HepG2 (cell line): ENCODE data around the gene EFCAB8. TPM values are rescaled to one million over a fixed set of nuclear protein-coding genes. Genes with fewer than 3 reads are reported as not detected.
A peak's percentile ranks its signal among the peaks of the same experiment; 100 is the strongest.

Experiments used
- CHD2 ChIP-seq: IDR thresholded peaks from 2 replicates; pipeline ENCODE4 v1.6.1; 2011; ENCODE audit warnings: low read depth, low read length, improper control_type of control experiment
- CREBL2 ChIP-seq: sonication (generic); formaldehyde crosslinking; IDR thresholded peaks from 2 replicates; pipeline ENCODE4 v1.8.1; 2023; ENCODE audit warnings: missing genetic modification reagents, mild to moderate bottlenecking, borderline replicate concordance
- FOXC1 ChIP-seq: sonication (generic); formaldehyde crosslinking; IDR thresholded peaks from 2 replicates; pipeline ENCODE4 v1.8.0; 2022; ENCODE audit warnings: mild to moderate bottlenecking, missing genetic modification reagents, borderline replicate concordance
- FOXO1 ChIP-seq: sonication (generic); formaldehyde crosslinking; IDR thresholded peaks from 2 replicates; pipeline ENCODE4 v1.4.0; 2020; ENCODE audit warnings: missing genetic modification reagents
- GLI4 ChIP-seq: sonication (generic); formaldehyde crosslinking; IDR thresholded peaks from 2 replicates; pipeline ENCODE4 v1.5.1; 2020; ENCODE audit warnings: missing genetic modification reagents, mild to moderate bottlenecking, moderate library complexity, borderline replicate concordance
- IRX3 ChIP-seq: sonication (generic); formaldehyde crosslinking; IDR thresholded peaks from 2 replicates; pipeline ENCODE4 v1.8.1; 2023; ENCODE audit warnings: mild to moderate bottlenecking, low read depth, missing genetic modification reagents, borderline replicate concordance
- KDM5A ChIP-seq: fragments of 200-600 bp; sonication (generic); IDR thresholded peaks from 2 replicates; pipeline ENCODE4 v1.7.0; 2018; ENCODE audit warnings: antibody characterized with exemption, mild to moderate bottlenecking, low read length, borderline replicate concordance
- KLF13 ChIP-seq: sonication (generic); formaldehyde crosslinking; IDR thresholded peaks from 2 replicates; pipeline ENCODE4 v1.4.0; 2020; ENCODE audit warnings: mild to moderate bottlenecking, missing genetic modification reagents
- NCOA1 ChIP-seq: sonication (generic); formaldehyde crosslinking; IDR thresholded peaks from 2 replicates; pipeline ENCODE4 v1.9.0; 2021; ENCODE audit warnings: missing genetic modification reagents
- RCOR2 ChIP-seq: IDR thresholded peaks from 2 replicates; pipeline ENCODE4 v1.6.1; 2016; ENCODE audit warnings: missing biosample characterization, missing genetic modification reagents
- RXRB ChIP-seq: IDR thresholded peaks from 2 replicates; pipeline ENCODE4 v1.6.1; 2016; ENCODE audit warnings: borderline replicate concordance, missing genetic modification reagents, missing compliant biosample characterization
- SMAD1 ChIP-seq: sonication (generic); formaldehyde crosslinking; IDR thresholded peaks from 2 replicates; pipeline ENCODE4 v1.4.0; 2020; ENCODE audit warnings: missing genetic modification reagents, low read depth, mild to moderate bottlenecking, borderline replicate concordance
- ZBTB3 ChIP-seq: sonication (generic); formaldehyde crosslinking; IDR thresholded peaks from 2 replicates; pipeline ENCODE4 v1.4.0; 2020; ENCODE audit warnings: low read depth, mild to moderate bottlenecking, moderate library complexity, missing genetic modification reagents, borderline replicate concordance
- ZBTB38 ChIP-seq: sonication (generic); formaldehyde crosslinking; IDR thresholded peaks from 2 replicates; pipeline ENCODE4 v1.5.1; 2020; ENCODE audit warnings: mild to moderate bottlenecking, missing genetic modification reagents
- ZFP36L1 ChIP-seq: sonication (generic); formaldehyde crosslinking; IDR thresholded peaks from 2 replicates; pipeline ENCODE4 v1.8.0; 2022; ENCODE audit warnings: mild to moderate bottlenecking, missing genetic modification reagents, moderate library complexity
- ZKSCAN1 ChIP-seq: fragments of 150-350 bp; IDR thresholded peaks from 2 replicates; pipeline ENCODE4 v1.6.1; 2014; ENCODE audit warnings: low read length
- ZNF251 ChIP-seq: sonication (generic); formaldehyde crosslinking; IDR thresholded peaks from 2 replicates; pipeline ENCODE4 v1.9.0; 2021; ENCODE audit warnings: mild to moderate bottlenecking, missing genetic modification reagents
- ZNF274 ChIP-seq: sonication (generic); formaldehyde crosslinking; IDR thresholded peaks from 2 replicates; pipeline ENCODE4 v1.5.1; 2020; ENCODE audit warnings: mild to moderate bottlenecking, missing genetic modification reagents
- ZNF337 ChIP-seq: sonication (generic); formaldehyde crosslinking; IDR thresholded peaks from 2 replicates; pipeline ENCODE4 v1.5.1; 2020; ENCODE audit warnings: missing genetic modification reagents, low read depth, mild to moderate bottlenecking, borderline replicate concordance
- ZNF564 ChIP-seq: sonication (generic); formaldehyde crosslinking; IDR thresholded peaks from 2 replicates; pipeline ENCODE4 v1.8.1; 2023; ENCODE audit warnings: mild to moderate bottlenecking, missing genetic modification reagents
- ZNF782 ChIP-seq: sonication (generic); formaldehyde crosslinking; IDR thresholded peaks from 2 replicates; pipeline ENCODE4 v1.4.0; 2020; ENCODE audit warnings: missing genetic modification reagents, mild to moderate bottlenecking, borderline replicate concordance
- polyA plus RNA-seq, 8 experiments: library from polyadenylated mRNA; depleted of rRNA in 3 of 8; stranded (reverse) in 7 of 8; unstranded in 1 of 8; fragments of >200 nt; fragmentation: Illumina TruSeq in 4 of 8; extraction: Trizol in 4 of 8; gene quantifications; 2 replicates each; pipeline versions ENCODE4 v1.2.1 to v1.2.3, GENCODE V29; 2011 to 2016; ENCODE audit warnings: low read depth in 4 of 8, missing spikeins in 1 of 8, mixed read lengths in 1 of 8; ENCODE audit not compliant: insufficient read depth in 1 of 8
- total RNA-seq, 5 experiments: library from RNA; depleted of rRNA; stranded (reverse); fragments of >200 nt; fragmentation: Illumina TruSeq; extraction: Trizol; gene quantifications; 2 replicates each; pipeline ENCODE4 v1.2.3, GENCODE V29; 2016; ENCODE audit warnings: low read depth in 1 of 5
- TF ChIP-seq, protein P1 (sequence below): sonication (generic); formaldehyde crosslinking; IDR thresholded peaks from 2 replicates; pipeline ENCODE4 v1.4.0; 2020; ENCODE audit warnings: missing genetic modification reagents, mild to moderate bottlenecking, borderline replicate concordance
- TF ChIP-seq, protein P2 (sequence below): sonication (generic); formaldehyde crosslinking; IDR thresholded peaks from 2 replicates; pipeline ENCODE4 v1.8.1; 2022; ENCODE audit warnings: mild to moderate bottlenecking, missing genetic modification reagents
- TF ChIP-seq, protein P3 (sequence below): sonication (generic); formaldehyde crosslinking; IDR thresholded peaks from 2 replicates; pipeline ENCODE4 v1.4.0; 2020; ENCODE audit warnings: missing genetic modification reagents, low read depth, mild to moderate bottlenecking, borderline replicate concordance

EFCAB8 gene
- total and polyA plus RNA-seq, 2 of the 13 experiments (the other 11 are each of a cell fraction or from before 2014, with no cell fraction given) = 0.15 to 0.22 TPM

- TF ChIP-seq, protein P1, sequence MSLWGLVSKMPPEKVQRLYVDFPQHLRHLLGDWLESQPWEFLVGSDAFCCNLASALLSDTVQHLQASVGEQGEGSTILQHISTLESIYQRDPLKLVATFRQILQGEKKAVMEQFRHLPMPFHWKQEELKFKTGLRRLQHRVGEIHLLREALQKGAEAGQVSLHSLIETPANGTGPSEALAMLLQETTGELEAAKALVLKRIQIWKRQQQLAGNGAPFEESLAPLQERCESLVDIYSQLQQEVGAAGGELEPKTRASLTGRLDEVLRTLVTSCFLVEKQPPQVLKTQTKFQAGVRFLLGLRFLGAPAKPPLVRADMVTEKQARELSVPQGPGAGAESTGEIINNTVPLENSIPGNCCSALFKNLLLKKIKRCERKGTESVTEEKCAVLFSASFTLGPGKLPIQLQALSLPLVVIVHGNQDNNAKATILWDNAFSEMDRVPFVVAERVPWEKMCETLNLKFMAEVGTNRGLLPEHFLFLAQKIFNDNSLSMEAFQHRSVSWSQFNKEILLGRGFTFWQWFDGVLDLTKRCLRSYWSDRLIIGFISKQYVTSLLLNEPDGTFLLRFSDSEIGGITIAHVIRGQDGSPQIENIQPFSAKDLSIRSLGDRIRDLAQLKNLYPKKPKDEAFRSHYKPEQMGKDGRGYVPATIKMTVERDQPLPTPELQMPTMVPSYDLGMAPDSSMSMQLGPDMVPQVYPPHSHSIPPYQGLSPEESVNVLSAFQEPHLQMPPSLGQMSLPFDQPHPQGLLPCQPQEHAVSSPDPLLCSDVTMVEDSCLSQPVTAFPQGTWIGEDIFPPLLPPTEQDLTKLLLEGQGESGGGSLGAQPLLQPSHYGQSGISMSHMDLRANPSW = 0 out of 2 replicates have a peak, but pooled peaks have one; percentile 30
- TF ChIP-seq ZNF564 (CRISPR knock-in tag) = no peak
- TF ChIP-seq NCOA1 = peak; percentile 32; the same call in 1 of the 2 replicates
- 0 out of 2 replicates have a peak, but pooled peaks have one; percentile 46 for TF ChIP-seq CREBL2
- TF ChIP-seq KDM5A = no peak
- TF ChIP-seq, protein P2, sequence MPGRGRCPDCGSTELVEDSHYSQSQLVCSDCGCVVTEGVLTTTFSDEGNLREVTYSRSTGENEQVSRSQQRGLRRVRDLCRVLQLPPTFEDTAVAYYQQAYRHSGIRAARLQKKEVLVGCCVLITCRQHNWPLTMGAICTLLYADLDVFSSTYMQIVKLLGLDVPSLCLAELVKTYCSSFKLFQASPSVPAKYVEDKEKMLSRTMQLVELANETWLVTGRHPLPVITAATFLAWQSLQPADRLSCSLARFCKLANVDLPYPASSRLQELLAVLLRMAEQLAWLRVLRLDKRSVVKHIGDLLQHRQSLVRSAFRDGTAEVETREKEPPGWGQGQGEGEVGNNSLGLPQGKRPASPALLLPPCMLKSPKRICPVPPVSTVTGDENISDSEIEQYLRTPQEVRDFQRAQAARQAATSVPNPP (CRISPR knock-in tag) = no peak
- peak; percentile 9; the same call in 1 of the 2 replicates for TF ChIP-seq FOXC1 (CRISPR knock-in tag)
- peak; percentile 54 for TF ChIP-seq RXRB (CRISPR knock-in tag)
- TF ChIP-seq ZFP36L1 (CRISPR knock-in tag) = peak; percentile 50; the same call in 1 of the 2 replicates
- TF ChIP-seq SMAD1 (CRISPR knock-in tag) = 0 out of 2 replicates have a peak, but pooled peaks have one; percentile 48
- no peak for TF ChIP-seq ZKSCAN1
- 0 out of 2 replicates have a peak, but pooled peaks have one; percentile 2 for TF ChIP-seq ZNF782
- 0 out of 2 replicates have a peak, but pooled peaks have one; percentile 40 for TF ChIP-seq ZBTB3 (CRISPR knock-in tag)
- peak; percentile 18; the same call in 1 of the 2 replicates for TF ChIP-seq RCOR2 (CRISPR knock-in tag)
- no peak for TF ChIP-seq IRX3 (CRISPR knock-in tag)
- TF ChIP-seq, protein P3, sequence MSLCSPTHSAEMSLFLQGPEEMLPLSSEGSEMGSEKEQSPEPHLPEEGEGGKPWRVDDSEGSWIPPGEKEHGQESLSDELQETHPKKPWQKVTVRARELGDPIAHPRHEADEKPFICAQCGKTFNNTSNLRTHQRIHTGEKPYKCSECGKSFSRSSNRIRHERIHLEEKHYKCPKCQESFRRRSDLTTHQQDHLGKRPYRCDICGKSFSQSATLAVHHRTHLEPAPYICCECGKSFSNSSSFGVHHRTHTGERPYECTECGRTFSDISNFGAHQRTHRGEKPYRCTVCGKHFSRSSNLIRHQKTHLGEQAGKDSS = no peak
- TF ChIP-seq GLI4 (CRISPR knock-in tag) = 0 out of 2 replicates have a peak, but pooled peaks have one; percentile 91
- TF ChIP-seq CHD2 = 0 out of 2 replicates have a peak, but pooled peaks have one; percentile 32
- 0 out of 2 replicates have a peak, but pooled peaks have one; percentile 12 for TF ChIP-seq ZNF251 (CRISPR knock-in tag)
- TF ChIP-seq ZBTB38 (CRISPR knock-in tag) = peak; percentile 87
- 0 out of 2 replicates have a peak, but pooled peaks have one; percentile 9 for TF ChIP-seq KLF13
- peak; percentile 82 for TF ChIP-seq ZNF274
- TF ChIP-seq FOXO1 (CRISPR knock-in tag) = 0 out of 2 replicates have a peak, but pooled peaks have one; percentile 2
- TF ChIP-seq ZNF337 = 0 out of 2 replicates have a peak, but pooled peaks have one; percentile 26
These were observed 37.9 kb upstream of the EFCAB8 start (continued) for GRCh38 chr20:32820698-32821377.
